Adrenal gland (tissue), 5 donors: Measurements from ENCODE around the gene PRRC2B.

ENCODE experiments used
- POLR2A ChIP-seq, 2 donors: fragments of 450-650 bp; IDR thresholded peaks; one replicate each; pipeline ENCODE4 v1.6.1; 2017; ENCODE audit warnings: antibody characterized with exemption in 2 of 2, mild to moderate bottlenecking in 2 of 2, moderate library complexity in 1 of 2
- TF ChIP-seq, protein P1 (sequence below), 6 experiments: fragments of 450-650 bp in 4 of 6; fragments of 200-600 bp in 2 of 6; sonication (generic) in 1 of 6; IDR thresholded peaks; 1 replicate in 5 of 6; 2 replicates in 1 of 6; pipeline versions ENCODE4 v1.5.1 to v1.8.0; 2016 to 2021; ENCODE audit warnings: antibody characterized with exemption in 6 of 6, mild to moderate bottlenecking in 2 of 6, moderate library complexity in 1 of 6
- donor health status: DM: no; HTN: no; CAD: no.

DNA sequence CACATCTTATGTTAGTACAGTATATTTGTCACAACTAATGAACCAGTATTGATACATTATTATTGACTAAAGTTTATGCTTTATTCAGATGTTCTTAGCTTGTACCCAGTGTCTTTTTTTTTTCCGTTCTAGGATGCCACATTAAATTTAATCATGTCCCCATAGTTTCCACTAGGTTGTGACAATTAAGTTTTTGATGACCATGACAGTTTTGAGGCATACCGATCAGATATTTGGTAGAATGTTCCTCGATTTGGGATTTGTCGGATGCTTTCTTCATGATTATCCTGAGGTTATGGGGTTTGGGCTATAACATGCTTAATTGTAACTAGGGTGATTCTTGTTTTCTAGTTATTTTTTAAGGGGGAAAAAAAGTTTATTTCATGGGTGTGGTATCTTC is 22.6 kb downstream of the PRRC2B start:
- TF ChIP-seq, protein P1, sequence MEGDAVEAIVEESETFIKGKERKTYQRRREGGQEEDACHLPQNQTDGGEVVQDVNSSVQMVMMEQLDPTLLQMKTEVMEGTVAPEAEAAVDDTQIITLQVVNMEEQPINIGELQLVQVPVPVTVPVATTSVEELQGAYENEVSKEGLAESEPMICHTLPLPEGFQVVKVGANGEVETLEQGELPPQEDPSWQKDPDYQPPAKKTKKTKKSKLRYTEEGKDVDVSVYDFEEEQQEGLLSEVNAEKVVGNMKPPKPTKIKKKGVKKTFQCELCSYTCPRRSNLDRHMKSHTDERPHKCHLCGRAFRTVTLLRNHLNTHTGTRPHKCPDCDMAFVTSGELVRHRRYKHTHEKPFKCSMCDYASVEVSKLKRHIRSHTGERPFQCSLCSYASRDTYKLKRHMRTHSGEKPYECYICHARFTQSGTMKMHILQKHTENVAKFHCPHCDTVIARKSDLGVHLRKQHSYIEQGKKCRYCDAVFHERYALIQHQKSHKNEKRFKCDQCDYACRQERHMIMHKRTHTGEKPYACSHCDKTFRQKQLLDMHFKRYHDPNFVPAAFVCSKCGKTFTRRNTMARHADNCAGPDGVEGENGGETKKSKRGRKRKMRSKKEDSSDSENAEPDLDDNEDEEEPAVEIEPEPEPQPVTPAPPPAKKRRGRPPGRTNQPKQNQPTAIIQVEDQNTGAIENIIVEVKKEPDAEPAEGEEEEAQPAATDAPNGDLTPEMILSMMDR (IDR thresholded peaks at IDR 0.05): no peak
- TF ChIP-seq POLR2A (IDR thresholded peaks at IDR 0.05): no peak
